Activated naive CD4-positive, alpha-beta T cell treated with anti-CD3 and anti-CD28 coated beads, Interleukin-2, amount 50 U/mL, for 24 hours (primary cell): ENCODE results near the gene TMEM201.
A peak's percentile ranks its signal among the peaks of the same experiment; 100 is the strongest.

Source experiments
- H3K27ac Mint-ChIP-seq: one replicate; pipeline ENCODE4 v1.8.0; 2021; ENCODE audit warnings: mild to moderate bottlenecking, mixed read lengths
- H3K27me3 Mint-ChIP-seq: one replicate; pipeline ENCODE4 v1.8.0; 2021; ENCODE audit warnings: mixed read lengths
- H3K36me3 Mint-ChIP-seq: one replicate; pipeline ENCODE4 v1.8.0; 2021; ENCODE audit warnings: mixed read lengths
- H3K4me1 Mint-ChIP-seq: one replicate; pipeline ENCODE4 v1.8.0; 2021; ENCODE audit warnings: mixed read lengths
- H3K4me3 Mint-ChIP-seq: one replicate; pipeline ENCODE4 v1.8.0; 2021; ENCODE audit warnings: mild to moderate bottlenecking, mixed read lengths
- H3K9me3 Mint-ChIP-seq: one replicate; pipeline ENCODE4 v1.8.0; 2021; ENCODE audit warnings: mixed read lengths

The TMEM201 gene

GRCh38 chr1:9651220-9651564 is 62.5 kb downstream of the TMEM201 start:
- H3K4me1 Mint-ChIP-seq = peaks cover 73% of the 10 kb centered on the region

GRCh38 chr1:9651565-9652378 is 63.1 kb downstream of the TMEM201 start, which contains the start of gene PIK3CD:
TSS of gene PIK3CD (plus strand) at chr1:9651731. CDS start at chr1:9710456, 58,725 bp downstream.
- Mint-ChIP-seq H3K27ac (peak within 1 kb of the TSS; percentile 99), H3K27me3 (no peaks in the 10 kb centered on the region), H3K36me3 (peaks cover 2% of the 10 kb centered on the region), H3K4me3 (peak within 1 kb of the TSS; percentile 97), H3K9me3 (no peaks in the 10 kb centered on the region), H3K4me1 (peaks cover 71% of the 10 kb centered on the region)

More at GRCh38 chr1:9651220-9651564, 62.5 kb downstream of the TMEM201 start:
- peak overlapping the region; percentile 97 for H3K4me3 Mint-ChIP-seq
- peaks cover 2% of the 10 kb centered on the region for H3K36me3 Mint-ChIP-seq
- H3K27me3 Mint-ChIP-seq = no peaks in the 10 kb centered on the region
- H3K27ac Mint-ChIP-seq = peak overlapping the region; percentile 99
- H3K9me3 Mint-ChIP-seq = no peaks in the 10 kb centered on the region

- Mint-ChIP-seq H3K27me3 (no peaks in the 10 kb centered on the region), H3K4me3 (peak overlapping the region; percentile 89), H3K4me1 (peaks cover 77% of the 10 kb centered on the region), H3K27ac (peak overlapping the region; percentile 99), H3K36me3 (peaks cover 4% of the 10 kb centered on the region), H3K9me3 (no peaks in the 10 kb centered on the region)
Observed at GRCh38 chr1:9652379-9653209, 63.9 kb downstream of the TMEM201 start.

GRCh38 chr1:9653210-9653490 is 64.4 kb downstream of the TMEM201 start:
- Mint-ChIP-seq H3K36me3 (peaks cover 4% of the 10 kb centered on the region), H3K27me3 (no peaks in the 10 kb centered on the region), H3K27ac (peak overlapping the region; percentile 99), H3K4me3 (peak overlapping the region; percentile 89), H3K4me1 (peaks cover 77% of the 10 kb centered on the region), H3K9me3 (no peaks in the 10 kb centered on the region)

- no peaks in the 10 kb centered on the region for H3K9me3 Mint-ChIP-seq
- H3K27me3 Mint-ChIP-seq = no peaks in the 10 kb centered on the region
- peaks cover 77% of the 10 kb centered on the region for H3K4me1 Mint-ChIP-seq
- H3K27ac Mint-ChIP-seq = peak overlapping the region; percentile 99
- H3K36me3 Mint-ChIP-seq = peaks cover 4% of the 10 kb centered on the region
- peak overlapping the region; percentile 89 for H3K4me3 Mint-ChIP-seq
Observed at GRCh38 chr1:9653491-9654050, 64.9 kb downstream of the TMEM201 start.

- H3K4me1 Mint-ChIP-seq = peaks cover 79% of the 10 kb centered on the region
- H3K27me3 Mint-ChIP-seq = no peaks in the 10 kb centered on the region
- H3K4me3 Mint-ChIP-seq = peak overlapping the region; percentile 89
- H3K9me3 Mint-ChIP-seq = no peaks in the 10 kb centered on the region
- peak overlapping the region; percentile 99 for H3K27ac Mint-ChIP-seq
- peaks cover 4% of the 10 kb centered on the region for H3K36me3 Mint-ChIP-seq
Observed at GRCh38 chr1:9654051-9654833, 65.5 kb downstream of the TMEM201 start.

- Mint-ChIP-seq H3K27me3 (no peaks in the 10 kb centered on the region), H3K4me1 (peaks cover 79% of the 10 kb centered on the region), H3K36me3 (peaks cover 4% of the 10 kb centered on the region), H3K9me3 (no peaks in the 10 kb centered on the region), H3K4me3 (peak overlapping the region; percentile 89), H3K27ac (peak overlapping the region; percentile 99)
Observed at GRCh38 chr1:9654834-9655723, 66.4 kb downstream of the TMEM201 start.

- no peaks in the 10 kb centered on the region for H3K9me3 Mint-ChIP-seq
- peaks cover 79% of the 10 kb centered on the region for H3K4me1 Mint-ChIP-seq
- H3K4me3 Mint-ChIP-seq = peak overlapping the region; percentile 89
- peaks cover 4% of the 10 kb centered on the region for H3K36me3 Mint-ChIP-seq
- no peaks in the 10 kb centered on the region for H3K27me3 Mint-ChIP-seq
- H3K27ac Mint-ChIP-seq = peak overlapping the region; percentile 99
Observed at GRCh38 chr1:9655836-9656235, 67.1 kb downstream of the TMEM201 start.

DNA sequence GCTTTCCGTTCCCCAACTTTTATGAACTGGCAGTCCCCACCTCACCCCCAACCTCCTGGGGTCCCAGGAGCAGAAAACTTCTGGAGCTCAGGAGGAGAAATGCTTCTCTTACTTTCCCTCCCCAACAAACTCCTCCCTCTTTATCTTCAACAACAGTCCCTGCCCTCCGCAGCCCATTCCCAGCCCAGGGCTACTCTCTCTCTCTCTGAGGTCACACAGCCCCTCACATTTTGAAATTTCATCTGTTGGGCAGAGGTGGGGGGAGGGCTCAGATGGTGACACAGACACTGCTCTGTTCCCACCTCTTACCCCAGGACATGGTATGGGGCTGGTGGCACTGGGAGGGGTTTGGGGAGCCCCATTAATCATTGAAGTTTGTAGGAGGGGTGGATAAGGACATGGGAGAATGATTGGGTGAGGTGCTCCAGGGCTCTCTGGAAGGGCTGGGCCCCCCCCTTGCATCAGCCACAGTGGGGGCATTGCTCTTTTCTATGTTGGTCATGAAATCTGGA is 68.9 kb downstream of the TMEM201 start:
- H3K4me1 Mint-ChIP-seq = peaks cover 79% of the 10 kb centered on the region
- H3K36me3 Mint-ChIP-seq = peaks cover 2% of the 10 kb centered on the region
- H3K4me3 Mint-ChIP-seq = peak overlapping the region; percentile 56
- H3K9me3 Mint-ChIP-seq = no peaks in the 10 kb centered on the region
- no peaks in the 10 kb centered on the region for H3K27me3 Mint-ChIP-seq
- peak overlapping the region; percentile 93 for H3K27ac Mint-ChIP-seq

- Mint-ChIP-seq H3K27me3 (no peaks in the 10 kb centered on the region), H3K36me3 (peaks cover 2% of the 10 kb centered on the region), H3K9me3 (no peaks in the 10 kb centered on the region), H3K4me3 (peak overlapping the region; percentile 63), H3K27ac (peak overlapping the region; percentile 93), H3K4me1 (peaks cover 83% of the 10 kb centered on the region)
Observed at GRCh38 chr1:9658199-9658598, 69.5 kb downstream of the TMEM201 start.

DNA sequence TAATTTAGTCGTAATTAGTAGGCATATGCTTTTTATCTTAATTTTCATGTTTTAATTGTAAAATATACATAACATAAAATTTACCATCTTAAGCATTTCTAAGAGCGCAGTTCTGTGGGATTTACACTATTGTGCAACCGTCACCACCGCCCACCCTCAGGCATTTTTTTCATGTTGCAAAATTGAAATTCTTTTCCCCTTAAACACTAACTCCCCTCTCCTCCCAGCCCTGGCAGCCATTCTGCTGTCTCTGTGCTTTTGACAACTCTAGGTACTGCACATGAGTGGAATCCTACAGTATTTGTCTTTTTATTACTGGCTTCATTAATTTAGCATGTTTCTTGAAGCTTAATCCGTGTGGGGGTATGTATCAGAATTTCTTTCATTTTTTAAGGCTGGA is 70.6 kb downstream of the TMEM201 start:
- peaks cover 73% of the 10 kb centered on the region for H3K4me1 Mint-ChIP-seq
- H3K27ac Mint-ChIP-seq = peak overlapping the region; percentile 94
- no peaks in the 10 kb centered on the region for H3K9me3 Mint-ChIP-seq
- no peaks in the 10 kb centered on the region for H3K27me3 Mint-ChIP-seq
- H3K4me3 Mint-ChIP-seq = peak overlapping the region; percentile 12
- peaks cover 4% of the 10 kb centered on the region for H3K36me3 Mint-ChIP-seq

DNA sequence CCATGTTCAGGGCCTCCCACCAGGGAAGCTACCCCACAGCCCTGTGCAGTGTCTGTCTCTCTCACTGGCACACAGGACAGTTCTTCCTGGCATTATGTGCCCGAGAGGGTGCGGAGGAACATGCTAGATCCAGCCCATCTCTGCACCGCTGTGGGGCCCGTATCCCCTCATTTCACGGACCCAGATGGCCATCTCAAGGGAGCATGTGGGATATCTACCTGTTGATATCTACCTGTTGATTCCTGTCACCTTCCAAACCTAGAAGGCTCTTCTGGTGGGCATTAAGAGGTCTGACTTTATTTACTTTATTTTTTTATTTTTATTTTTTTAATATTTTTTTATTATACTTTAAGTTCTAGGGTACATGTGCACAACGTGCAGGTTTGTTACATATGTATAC is 74.5 kb downstream of the TMEM201 start:
- Mint-ChIP-seq H3K36me3 (peaks cover 5% of the 10 kb centered on the region), H3K27ac (no peak overlapping the region)

More for the DNA sequence above, 74.5 kb downstream of the TMEM201 start:
- Mint-ChIP-seq H3K27me3 (no peaks in the 10 kb centered on the region), H3K4me3 (no peak overlapping the region), H3K9me3 (no peaks in the 10 kb centered on the region), H3K4me1 (peaks cover 60% of the 10 kb centered on the region)
